Sigmoid colon (tissue), 4 donors: ENCODE measurements around the gene RASGRF2.

Experiments used
- CTCF ChIP-seq, 4 experiments: fragments of 450-650 bp in 3 of 4; fragments of 200-600 bp in 1 of 4; IDR thresholded peaks; one replicate each; pipeline ENCODE4 v1.5.1; 2016 to 2019; ENCODE audit warnings: antibody characterized with exemption in 4 of 4, mild to moderate bottlenecking in 3 of 4, moderate library complexity in 2 of 4
- POLR2A ChIP-seq, 2 donors: fragments of 450-650 bp; IDR thresholded peaks; one replicate each; pipeline ENCODE4 v1.6.1; 2016; ENCODE audit warnings: antibody characterized with exemption in 2 of 2, mild to moderate bottlenecking in 2 of 2, moderate library complexity in 2 of 2
- POLR2AphosphoS5 ChIP-seq, 4 donors: sonication (generic); formaldehyde crosslinking; IDR thresholded peaks; one replicate each; pipeline ENCODE4 v1.6.1; 2017; ENCODE audit warnings: antibody characterized with exemption in 4 of 4

GRCh38 chr5:80998590-80998979 lies 38.4 kb downstream of the RASGRF2 start:
- TF ChIP-seq CTCF (IDR thresholded peaks at IDR 0.05): no peak
- no peak for TF ChIP-seq POLR2AphosphoS5 (IDR thresholded peaks at IDR 0.05)
- no peak for TF ChIP-seq POLR2A (IDR thresholded peaks at IDR 0.05)
